ENCODE data around the gene AMER2.

DNA sequence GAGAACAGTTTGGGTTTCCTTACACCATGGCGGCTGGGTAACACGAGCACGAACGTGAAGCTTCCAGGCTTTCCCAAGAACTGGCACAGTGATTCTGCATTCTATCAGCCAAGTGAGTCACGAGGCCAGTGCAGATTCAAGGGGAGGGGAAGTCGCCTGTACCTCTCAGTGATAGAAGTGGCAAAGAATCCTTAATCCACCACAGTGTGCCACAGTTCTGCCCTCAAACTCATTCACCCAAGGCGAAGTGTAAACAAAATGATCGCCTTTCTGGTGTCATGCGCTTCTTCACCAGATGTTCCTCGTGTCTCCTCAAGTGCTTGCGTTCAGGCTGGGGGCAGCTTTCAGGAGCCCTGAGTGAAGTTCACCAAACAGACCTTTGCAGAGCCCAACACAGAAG, 24.9 kb upstream of the AMER2 start:
- TF ChIP-seq, protein P1, sequence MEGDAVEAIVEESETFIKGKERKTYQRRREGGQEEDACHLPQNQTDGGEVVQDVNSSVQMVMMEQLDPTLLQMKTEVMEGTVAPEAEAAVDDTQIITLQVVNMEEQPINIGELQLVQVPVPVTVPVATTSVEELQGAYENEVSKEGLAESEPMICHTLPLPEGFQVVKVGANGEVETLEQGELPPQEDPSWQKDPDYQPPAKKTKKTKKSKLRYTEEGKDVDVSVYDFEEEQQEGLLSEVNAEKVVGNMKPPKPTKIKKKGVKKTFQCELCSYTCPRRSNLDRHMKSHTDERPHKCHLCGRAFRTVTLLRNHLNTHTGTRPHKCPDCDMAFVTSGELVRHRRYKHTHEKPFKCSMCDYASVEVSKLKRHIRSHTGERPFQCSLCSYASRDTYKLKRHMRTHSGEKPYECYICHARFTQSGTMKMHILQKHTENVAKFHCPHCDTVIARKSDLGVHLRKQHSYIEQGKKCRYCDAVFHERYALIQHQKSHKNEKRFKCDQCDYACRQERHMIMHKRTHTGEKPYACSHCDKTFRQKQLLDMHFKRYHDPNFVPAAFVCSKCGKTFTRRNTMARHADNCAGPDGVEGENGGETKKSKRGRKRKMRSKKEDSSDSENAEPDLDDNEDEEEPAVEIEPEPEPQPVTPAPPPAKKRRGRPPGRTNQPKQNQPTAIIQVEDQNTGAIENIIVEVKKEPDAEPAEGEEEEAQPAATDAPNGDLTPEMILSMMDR (IDR thresholded peaks at IDR 0.05) = no peak
- TF ChIP-seq EP300 (IDR thresholded peaks at IDR 0.05) (no peak), POLR2AphosphoS5 (IDR thresholded peaks at IDR 0.05) (no peak), POLR2A (IDR thresholded peaks at IDR 0.05) (no peak)

Data from stomach (tissue), 4 donors.